Heart left ventricle (tissue), 16 donors: Measurements from ENCODE around the gene ZNF160. TPM values are rescaled to one million over a fixed set of nuclear protein-coding genes. Genes with fewer than 3 reads are reported as not detected.

Experiments used
- ATAC-seq, 4 donors: fragments of 200-7000 bp; cut with Tn5 transposase; one replicate each; pipeline ENCODE4 v1.9.1; 2020 to 2022; ENCODE audit warnings: moderate library complexity in 4 of 4, mild to moderate bottlenecking in 3 of 4, moderate number of reproducible peaks in 1 of 4
- DNase-seq, 5 donors: peaks; one replicate each; pipeline ENCODE4 v3.0.0-alpha.2; 2020
- H3K27ac ChIP-seq, 12 donors: fragments of 200-600 bp; sonication (generic) in 4 of 12; one replicate each; pipeline versions ENCODE4 v1.5.0 to v1.8.0; 2016 to 2022; ENCODE audit warnings: mild to moderate bottlenecking in 2 of 12
- H3K27me3 ChIP-seq, 9 donors: fragments of 200-600 bp; sonication (generic) in 2 of 9; one replicate each; pipeline versions ENCODE4 v1.5.1 to v1.8.0; 2016 to 2022; ENCODE audit warnings: mild to moderate bottlenecking in 3 of 9
- H3K36me3 ChIP-seq, 9 donors: fragments of 200-600 bp; sonication (generic) in 2 of 9; one replicate each; pipeline versions ENCODE4 v1.5.0 to v1.8.0; 2018 to 2022; ENCODE audit warnings: mild to moderate bottlenecking in 2 of 9
- H3K4me1 ChIP-seq, 12 donors: fragments of 200-600 bp; sonication (generic) in 4 of 12; one replicate each; pipeline versions ENCODE4 v1.5.0 to v1.8.0; 2016 to 2022; ENCODE audit warnings: mild to moderate bottlenecking in 3 of 12
- H3K4me3 ChIP-seq, 12 donors: fragments of 200-600 bp; sonication (generic) in 4 of 12; one replicate each; pipeline versions ENCODE4 v1.5.0 to v1.8.0; 2017 to 2022; ENCODE audit warnings: mild to moderate bottlenecking in 9 of 12, moderate library complexity in 4 of 12
- H3K9me3 ChIP-seq, 12 donors: fragments of 200-600 bp; sonication (generic) in 4 of 12; one replicate each; pipeline versions ENCODE4 v1.5.0 to v1.8.0; 2016 to 2022; ENCODE audit warnings: mild to moderate bottlenecking in 1 of 12
- CTCF ChIP-seq, 12 donors: fragments of 200-600 bp; sonication (generic) in 4 of 12; IDR thresholded peaks; one replicate each; pipeline versions ENCODE4 v1.5.0 to v1.8.0; 2018 to 2022; ENCODE audit warnings: antibody characterized with exemption in 12 of 12, mild to moderate bottlenecking in 5 of 12
- POLR2A ChIP-seq, 2 donors: fragments of 450-650 bp; IDR thresholded peaks; one replicate each; pipeline ENCODE4 v1.6.1; 2017; ENCODE audit warnings: antibody characterized with exemption in 2 of 2, mild to moderate bottlenecking in 2 of 2, moderate library complexity in 2 of 2
- WGBS, 4 donors: extraction: QIAGEN DNeasy Blood & Tissue Kit in 2 of 4; methylation state at CpG; one replicate each; pipeline versions ENCODE4 v1.1.5 to v1.1.7; 2013 to 2018; 5-methylcytosine and 5-hydroxymethylcytosine counted together
- intact Hi-C, 10 donors: fragments of 100-400 bp; cut with DNase I; formaldehyde crosslinking; loops; one replicate each; pipeline versions ENCODE4 v1.11.1 to v1.14.2; 2022
- polyA plus RNA-seq, 2 donors: library from polyadenylated mRNA; stranded (reverse); fragments of 200-250 nt; gene quantifications; one replicate each; pipeline ENCODE4 v1.2.3, GENCODE V29; 2013
- total RNA-seq, 9 donors: library from RNA; depleted of rRNA in 2 of 9; stranded (reverse); fragments of >200 nt in 2 of 9; fragmentation: NEBNext Ultra II Directional in 3 of 9; extraction: Animal tissue kit (Norgen Biotek cat#: 25700) in 3 of 9; gene quantifications; one replicate each; pipeline versions ENCODE4 v1.1.0 to v1.2.4, GENCODE V29; 2016 to 2023
- donor health status: ischemic (EF 13 %, LVEDD 7.1; RV severe dilation, severe dysfunction).
- donor health status: healthy with polysubstance abuse.
- donor health status: DM: no; HTN: yes; CAD: no.
- donor health status: DM: no; HTN: no; CAD: no.
- donor health status: ischemic (EF 25% LVEDD 6.9; RV normal size, moderate dysfunction).
- donor health status: ischemic (EF 25% LVEDD 5.7; RV mildly dilated, moderate dysfunction).
- donor health status: healthy.
- donor health status: DM: yes; HTN: yes; CAD: no.
- donor health status: ischemic (EF 35%, LVEDD 5.7; RV mildly dilated, moderate dysfunction).
- donor health status: nonischemic (EF 11% LVEDD 7.7; RV severe dilation, severe dysfunction).
- donor health status: DM: yes; HTN: yes; CAD: no.
- donor health status: PGD.
- donor health status: ischemic (EF 29% LVEDD 5.4; RV normal size, mild dysfunction).
- donor health status: nonischemic (EF 23%, LVEDD 6.1; RV moderate dilation, normal function).

The ZNF160 gene
- total and polyA plus RNA-seq, 11 donors, result 10.0 to 24.7 (median 17.0) TPM

DNA sequence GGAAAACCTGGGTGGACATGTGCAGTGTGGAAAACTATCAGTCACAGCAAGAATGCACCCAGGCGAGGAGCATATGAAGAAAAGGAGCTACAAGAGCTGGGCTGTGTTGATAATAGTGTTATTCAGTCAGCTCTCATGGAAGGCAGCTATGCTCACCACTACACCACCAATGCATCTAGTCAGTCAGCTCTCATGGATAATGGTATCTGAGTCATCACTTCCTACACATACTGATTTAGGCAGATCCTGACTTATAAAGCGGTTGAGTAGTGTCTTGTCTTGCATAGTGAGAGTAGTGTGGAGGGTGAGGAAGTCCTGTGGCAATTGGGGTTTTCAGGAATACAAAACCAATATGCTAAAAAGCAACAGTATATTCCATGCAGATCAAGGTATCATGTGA lies 9.1 kb upstream of the ZNF160 start:
- TF ChIP-seq CTCF (IDR thresholded peaks at IDR 0.05), result no peak
- TF ChIP-seq POLR2A (IDR thresholded peaks at IDR 0.05), result no peak
- H3K4me3 ChIP-seq, result no peak overlapping the region
- no peak for DNase-seq
- H3K27me3 ChIP-seq, result no peaks in the 10 kb centered on the region
- H3K9me3 ChIP-seq, result peaks cover 0 to 28% (median 7%) of the 10 kb centered on the region in 12 donors
- WGBS, 4 donors, result 92 to 100% (median 97%) methylated on average over 2 of the region's 2 CpGs
- no peak overlapping the region for H3K27ac ChIP-seq
- H3K36me3 ChIP-seq, result peaks cover 7 to 90% (median 65%) of the 10 kb centered on the region in 9 donors
- ATAC-seq, result no peak
- intact Hi-C loops, result no loop called here
- H3K4me1 ChIP-seq, result no peaks in the 10 kb centered on the region

GRCh38 chr19:53109527-53109926 lies 6.3 kb upstream of the ZNF160 start:
- ATAC-seq, result no peak
- DNase-seq, result no peak
- Histone ChIP-seq H3K27ac (no peak overlapping the region), H3K4me1 (no peaks in the 10 kb centered on the region), H3K27me3 (no peaks in the 10 kb centered on the region), H3K4me3 (no peak overlapping the region), H3K36me3 (peaks cover 0 to 65% (median 44%) of the 10 kb centered on the region in 9 donors), H3K9me3 (peaks cover 0 to 11% (median 0%) of the 10 kb centered on the region in 12 donors)
- WGBS, 4 donors, result 95 to 97% (median 96%) methylated on average over 5 of the region's 5 CpGs
- TF ChIP-seq POLR2A (IDR thresholded peaks at IDR 0.05), result no peak
- TF ChIP-seq CTCF (IDR thresholded peaks at IDR 0.05), result no peak
- intact Hi-C loops, result loop anchor here in 1 of 10 donors (10.0 kb wide), 1 partner anchor 115 kb away; no protein-coding TSS in a partner anchor

DNA sequence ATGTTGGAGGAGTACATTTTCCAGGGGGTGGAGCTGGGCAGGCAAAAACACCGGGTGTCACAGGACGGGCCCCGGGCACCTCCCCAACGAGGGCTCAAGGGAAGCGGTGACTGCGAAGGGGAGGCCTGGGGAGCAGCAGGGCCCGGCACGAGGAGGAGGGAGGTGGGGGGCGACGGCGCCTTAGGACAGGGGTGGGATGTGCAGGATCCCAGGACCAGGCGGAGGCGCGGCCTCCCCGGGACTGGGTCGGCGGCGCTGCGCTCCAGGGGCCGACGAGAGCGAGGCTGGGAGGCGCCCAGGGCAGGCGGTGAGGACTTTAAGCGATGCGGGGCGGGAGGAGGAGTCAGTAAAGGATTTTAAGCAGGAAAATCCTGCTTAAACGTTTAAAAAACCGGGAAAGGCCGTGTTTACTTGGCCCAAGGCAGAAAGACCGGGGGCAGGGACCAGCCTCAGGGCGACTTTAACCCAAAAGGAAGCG lies 427 bp downstream of the ZNF160 start:
- ATAC-seq (peak; percentile 19 to 45 (median 36)), DNase-seq (peak; percentile 31 to 61 (median 46))
- no peak for TF ChIP-seq POLR2A (IDR thresholded peaks at IDR 0.05)
- H3K4me1 ChIP-seq, result peaks cover 6 to 51% (median 26%) of the 10 kb centered on the region in 12 donors
- peak overlapping the region; percentile 83 to 97 (median 92) for H3K27ac ChIP-seq
- peaks cover 0 to 19% (median 4%) of the 10 kb centered on the region in 9 donors for H3K36me3 ChIP-seq
- intact Hi-C loops, result loop anchor here in 3 of 10 donors (1.0 to 10.0 kb wide), 5 partner anchors 30 to 108 kb away; partner anchors contain the start of genes ZNF347 (in 2 of the 3), ZNF415 (in 1 of the 3) and ZNF665 (in 1 of the 3)
- no peaks in the 10 kb centered on the region for H3K9me3 ChIP-seq
- peak overlapping the region; percentile 67 to 99 (median 89) for H3K4me3 ChIP-seq
- no peaks in the 10 kb centered on the region for H3K27me3 ChIP-seq
- 0% methylated on average over 28 to 33 of the region's 33 CpGs for WGBS, 4 donors

- Histone ChIP-seq H3K27ac (peak overlapping the region; percentile 83 to 97 (median 92)), H3K4me3 (peak overlapping the region; percentile 67 to 99 (median 89)), H3K4me1 (peaks cover 6 to 56% (median 29%) of the 10 kb centered on the region in 12 donors), H3K27me3 (no peaks in the 10 kb centered on the region), H3K36me3 (peaks cover 0 to 19% (median 10%) of the 10 kb centered on the region in 9 donors), H3K9me3 (no peaks in the 10 kb centered on the region)
- DNase-seq, result no peak
- TF ChIP-seq POLR2A (IDR thresholded peaks at IDR 0.05) (no peak), CTCF (IDR thresholded peaks at IDR 0.05) (no peak)
- intact Hi-C loops, result loop anchor here in 3 of 10 donors (2.0 to 10.0 kb wide), 3 partner anchors 57 to 107 kb away; partner anchors contain the start of genes ZNF347 (in 1 of the 3) and ZNF665 (in 1 of the 3)
- no peak for ATAC-seq
- WGBS, 4 donors, result 14 to 22% (median 18%) methylated on average over 10 of the region's 10 CpGs
Measured at GRCh38 chr19:53102206-53102755, 941 bp downstream of the ZNF160 start.
